ENCODE data around the gene CASKIN1.

GRCh38 chr16:2228161-2228824 lies 31.9 kb upstream of the CASKIN1 start:
- TF ChIP-seq CTCF (IDR thresholded peaks at IDR 0.05) (no peak), EZH2phosphoT487 (IDR thresholded peaks at IDR 0.05) (no peak)

Measured in neural progenitor cell (in vitro differentiated cells).